Measurements from ENCODE around the gene GHRL. TPM values are rescaled to one million over a fixed set of nuclear protein-coding genes. Genes with fewer than 3 reads are reported as not detected.
A peak's percentile ranks its signal among the peaks of the same experiment; 100 is the strongest.

Gene GHRL
- total RNA-seq, 1 donor from 2014 or later = not detected

DNA sequence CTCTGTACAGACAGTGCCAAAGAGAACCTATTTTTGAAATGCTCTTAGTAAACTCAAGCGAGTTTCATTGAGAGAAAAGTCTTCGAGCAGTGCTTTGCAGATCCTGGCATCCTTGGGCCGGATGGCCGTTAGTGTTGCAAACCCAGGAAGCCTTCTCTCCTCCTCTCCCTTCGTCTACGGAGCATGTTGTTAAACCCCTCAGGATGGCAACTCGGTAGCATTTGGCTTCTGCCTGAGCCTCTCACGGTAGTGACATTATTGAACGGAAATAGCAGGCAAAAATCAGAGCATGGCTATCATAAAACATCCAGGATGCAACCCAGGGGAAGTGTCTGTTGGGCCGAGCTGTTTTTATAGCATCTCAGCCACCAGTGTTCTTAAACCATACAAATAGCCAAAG, 34.8 kb upstream of the GHRL start:
- H3K36me3 ChIP-seq = no peaks in the 10 kb centered on the region
- no peaks in the 10 kb centered on the region for H3K4me1 ChIP-seq
- Mint-ChIP-seq H3K9me3 (no peaks in the 10 kb centered on the region), H3K36me3 (no peaks in the 10 kb centered on the region), H3K4me3 (no peak overlapping the region), H3K27ac (no peak overlapping the region), H3K27me3 (ENCODE audit: insufficient read depth, low read depth) (peaks cover 27% of the 10 kb centered on the region), H3K4me1 (no peaks in the 10 kb centered on the region)
- TF ChIP-seq, protein P1, sequence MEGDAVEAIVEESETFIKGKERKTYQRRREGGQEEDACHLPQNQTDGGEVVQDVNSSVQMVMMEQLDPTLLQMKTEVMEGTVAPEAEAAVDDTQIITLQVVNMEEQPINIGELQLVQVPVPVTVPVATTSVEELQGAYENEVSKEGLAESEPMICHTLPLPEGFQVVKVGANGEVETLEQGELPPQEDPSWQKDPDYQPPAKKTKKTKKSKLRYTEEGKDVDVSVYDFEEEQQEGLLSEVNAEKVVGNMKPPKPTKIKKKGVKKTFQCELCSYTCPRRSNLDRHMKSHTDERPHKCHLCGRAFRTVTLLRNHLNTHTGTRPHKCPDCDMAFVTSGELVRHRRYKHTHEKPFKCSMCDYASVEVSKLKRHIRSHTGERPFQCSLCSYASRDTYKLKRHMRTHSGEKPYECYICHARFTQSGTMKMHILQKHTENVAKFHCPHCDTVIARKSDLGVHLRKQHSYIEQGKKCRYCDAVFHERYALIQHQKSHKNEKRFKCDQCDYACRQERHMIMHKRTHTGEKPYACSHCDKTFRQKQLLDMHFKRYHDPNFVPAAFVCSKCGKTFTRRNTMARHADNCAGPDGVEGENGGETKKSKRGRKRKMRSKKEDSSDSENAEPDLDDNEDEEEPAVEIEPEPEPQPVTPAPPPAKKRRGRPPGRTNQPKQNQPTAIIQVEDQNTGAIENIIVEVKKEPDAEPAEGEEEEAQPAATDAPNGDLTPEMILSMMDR (IDR thresholded peaks at IDR 0.05) = no peak
- no peak for TF ChIP-seq EZH2 (IDR thresholded peaks at IDR 0.05)
- TF ChIP-seq EZH2phosphoT487 (IDR thresholded peaks at IDR 0.05) = no peak
- H3K9ac ChIP-seq = no peak overlapping the region
- no peaks in the 10 kb centered on the region for H3K79me2 ChIP-seq (ENCODE audit: low read depth)
- DNase-seq (ENCODE audit: low spot score) = no peak
- no peaks in the 10 kb centered on the region for H4K20me1 ChIP-seq (ENCODE audit: low read depth)
- H2AFZ ChIP-seq (replicated peaks) = no peak overlapping the region
- H3K4me3 ChIP-seq = no peak overlapping the region
- H3K4me2 ChIP-seq = no peak overlapping the region
- H3K9me3 ChIP-seq (ENCODE audit: low read depth) = no peaks in the 10 kb centered on the region
- H3K27ac ChIP-seq = no peak overlapping the region
- H3K27me3 ChIP-seq = peaks cover 72% of the 10 kb centered on the region
- no peaks in the 10 kb centered on the region for H3F3A ChIP-seq (ENCODE audit: low read depth)

DNA sequence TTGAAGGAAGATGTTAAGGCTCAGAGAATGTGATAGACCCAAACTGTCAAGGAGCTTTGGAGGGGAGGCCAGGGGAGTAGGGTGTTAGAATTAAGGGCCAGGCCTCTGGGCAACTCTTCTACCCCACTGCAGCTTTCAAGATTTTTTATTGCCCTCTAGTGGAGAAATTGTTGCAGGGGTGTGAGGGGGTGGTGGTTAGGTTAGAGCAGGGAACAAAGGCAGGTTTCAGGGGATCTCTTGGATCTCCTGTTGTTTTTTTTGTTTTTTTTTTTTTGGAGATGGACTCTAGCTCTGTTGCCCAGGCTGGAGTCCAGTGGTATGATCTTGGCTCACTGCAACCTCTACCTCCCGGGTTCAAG, 29.6 kb upstream of the GHRL start:
- Histone ChIP-seq H3K4me2 (no peak overlapping the region), H3K27me3 (peaks cover 33% of the 10 kb centered on the region), H3K36me3 (no peaks in the 10 kb centered on the region), H3K4me1 (no peaks in the 10 kb centered on the region), H2AFZ (replicated peaks) (no peak overlapping the region), H3K9ac (no peak overlapping the region), H3K4me3 (no peak overlapping the region), H4K20me1 (ENCODE audit: low read depth) (peaks cover 6% of the 10 kb centered on the region), H3K27ac (no peak overlapping the region), H3K9me3 (ENCODE audit: low read depth) (no peaks in the 10 kb centered on the region), H3F3A (ENCODE audit: low read depth) (no peaks in the 10 kb centered on the region), H3K79me2 (ENCODE audit: low read depth) (peaks cover 32% of the 10 kb centered on the region)
- Mint-ChIP-seq H3K27ac (no peak overlapping the region), H3K4me1 (peaks cover 13% of the 10 kb centered on the region), H3K27me3 (ENCODE audit: insufficient read depth, low read depth) (peaks cover 19% of the 10 kb centered on the region), H3K9me3 (no peaks in the 10 kb centered on the region), H3K36me3 (no peaks in the 10 kb centered on the region), H3K4me3 (no peak overlapping the region)
- TF ChIP-seq, protein P1 (IDR thresholded peaks at IDR 0.05) = peak; percentile 44
- no peak for TF ChIP-seq EZH2phosphoT487 (IDR thresholded peaks at IDR 0.05)
- peak; percentile 30 for DNase-seq (ENCODE audit: low spot score)

DNA sequence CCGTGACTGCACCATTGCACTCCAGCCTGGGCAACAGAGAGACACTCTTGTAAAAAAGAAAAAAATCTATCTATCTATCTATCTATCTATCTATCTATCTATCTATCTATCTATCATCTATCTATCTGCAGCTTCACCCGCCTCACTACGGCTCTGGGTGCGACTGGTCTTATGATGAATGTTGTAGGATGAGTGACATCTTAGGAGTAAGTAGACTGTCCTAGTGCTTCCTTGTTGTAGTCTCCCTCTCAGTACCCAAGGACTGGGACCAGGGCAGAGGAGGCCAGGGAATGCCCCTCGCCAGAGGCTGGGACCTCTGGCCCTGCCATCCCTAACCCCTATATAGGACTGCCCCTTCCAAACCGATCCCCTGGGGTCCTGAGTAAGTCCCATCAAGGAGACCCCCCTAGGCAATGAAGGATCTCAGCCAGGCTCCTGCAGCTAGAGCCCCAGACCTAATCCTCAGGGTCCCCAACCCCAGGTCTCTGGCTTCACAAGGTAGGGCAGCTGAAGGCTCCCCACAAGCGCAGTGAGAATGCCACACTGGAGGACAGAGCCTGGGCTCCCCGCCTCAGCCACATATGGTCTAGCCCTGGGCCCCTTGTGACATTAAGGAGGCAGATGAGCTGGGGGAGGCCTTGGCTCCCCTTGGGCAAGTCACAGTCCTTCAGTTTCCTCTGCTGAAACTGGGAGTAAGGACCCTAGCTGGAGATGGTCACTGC, 29.0 kb upstream of the GHRL start:
- Histone ChIP-seq H4K20me1 (ENCODE audit: low read depth) (peaks cover 6% of the 10 kb centered on the region), H3F3A (ENCODE audit: low read depth) (no peaks in the 10 kb centered on the region), H3K9me3 (ENCODE audit: low read depth) (no peaks in the 10 kb centered on the region), H3K79me2 (ENCODE audit: low read depth) (peaks cover 32% of the 10 kb centered on the region), H2AFZ (replicated peaks) (no peak overlapping the region), H3K36me3 (no peaks in the 10 kb centered on the region), H3K4me3 (peak overlapping the region; percentile 94), H3K4me2 (peak overlapping the region; percentile 49), H3K27ac (no peak overlapping the region), H3K4me1 (no peaks in the 10 kb centered on the region), H3K9ac (no peak overlapping the region), H3K27me3 (peaks cover 28% of the 10 kb centered on the region)
- DNase-seq (ENCODE audit: low spot score) = no peak
- Mint-ChIP-seq H3K9me3 (no peaks in the 10 kb centered on the region), H3K36me3 (no peaks in the 10 kb centered on the region), H3K27me3 (ENCODE audit: insufficient read depth, low read depth) (peaks cover 19% of the 10 kb centered on the region), H3K4me1 (peaks cover 13% of the 10 kb centered on the region), H3K4me3 (peak overlapping the region; percentile 97), H3K27ac (peak overlapping the region; percentile 95)
- no peak for TF ChIP-seq EZH2phosphoT487 (IDR thresholded peaks at IDR 0.05)
- TF ChIP-seq, protein P1 (IDR thresholded peaks at IDR 0.05) = no peak
- TF ChIP-seq EZH2 (IDR thresholded peaks at IDR 0.05) = no peak
